HUES64 (cell line): ENCODE data around the gene LDAF1.
"Not testable (repeated sequence)": the region's sequence is repeated elsewhere in the genome, so short reads cannot be mapped to it uniquely, and the experiment has no call there.

Experiments
- H3K27ac ChIP-seq: 2 replicates; pipeline ENCODE4 v1.7.0; 2013; ENCODE audit warnings: low read depth, low read length, inconsistent platforms
- H3K27me3 ChIP-seq: 2 replicates; pipeline ENCODE4 v1.6.1; 2013; ENCODE audit warnings: mild to moderate bottlenecking, low read length; ENCODE audit not compliant: insufficient read depth
- H3K36me3 ChIP-seq: 2 replicates; pipeline ENCODE4 v1.6.1; 2013; ENCODE audit warnings: mild to moderate bottlenecking, low read length; ENCODE audit not compliant: insufficient read depth
- H3K4me1 ChIP-seq: 2 replicates; pipeline ENCODE4 v1.6.1; 2013; ENCODE audit warnings: mild to moderate bottlenecking, low read length, moderate library complexity; ENCODE audit not compliant: insufficient read depth
- H3K4me3 ChIP-seq: 2 replicates; pipeline ENCODE4 v1.5.1; 2013; ENCODE audit warnings: mild to moderate bottlenecking, low read length, moderate library complexity
- H3K9ac ChIP-seq: 2 replicates; pipeline ENCODE4 v1.6.1; 2013; ENCODE audit warnings: mild to moderate bottlenecking, low read depth, low read length
- H3K9me3 ChIP-seq: 2 replicates; pipeline ENCODE4 v1.6.1; 2013; ENCODE audit warnings: low read depth, low read length; ENCODE audit not compliant: insufficient read depth
- WGBS: fragments of 150-250, 120-280 bp; methylation state at CpG from one replicate; pipeline ENCODE4 v1.1.7; 2013; ENCODE audit warnings: missing lambda C conversion rate; 5-methylcytosine and 5-hydroxymethylcytosine counted together

LDAF1 gene

DNA sequence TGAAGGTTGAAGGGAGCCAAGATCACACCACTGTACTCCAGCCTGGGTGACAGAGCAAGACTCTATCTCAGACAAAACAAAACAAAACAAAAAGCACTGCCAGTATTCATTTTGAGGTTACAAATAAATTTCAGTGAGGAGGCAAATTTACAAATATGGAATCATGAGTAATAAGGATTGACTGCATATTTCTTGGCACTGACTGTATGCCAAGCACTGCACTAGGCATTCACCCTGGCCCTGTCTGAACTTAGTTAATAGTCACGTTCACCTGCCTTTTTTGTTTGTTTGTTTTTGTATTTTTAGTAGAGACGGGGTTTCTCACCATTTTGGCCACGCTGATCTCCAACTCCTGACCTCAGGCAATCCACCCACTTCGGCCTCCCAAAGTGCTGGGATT is 5.1 kb downstream of the LDAF1 start:
- H3K9me3 ChIP-seq = no peaks in the 10 kb centered on the region
- no peak overlapping the region for H3K9ac ChIP-seq
- peaks cover 5% of the 10 kb centered on the region; the same call in 1 of the 2 replicates for H3K4me1 ChIP-seq
- no peak overlapping the region for H3K4me3 ChIP-seq
- 93% methylated on average over 4 of the region's 4 CpGs for WGBS
- H3K27ac ChIP-seq = no peak overlapping the region
- H3K27me3 ChIP-seq = no peaks in the 10 kb centered on the region
- H3K36me3 ChIP-seq = peaks cover 70% of the 10 kb centered on the region

DNA sequence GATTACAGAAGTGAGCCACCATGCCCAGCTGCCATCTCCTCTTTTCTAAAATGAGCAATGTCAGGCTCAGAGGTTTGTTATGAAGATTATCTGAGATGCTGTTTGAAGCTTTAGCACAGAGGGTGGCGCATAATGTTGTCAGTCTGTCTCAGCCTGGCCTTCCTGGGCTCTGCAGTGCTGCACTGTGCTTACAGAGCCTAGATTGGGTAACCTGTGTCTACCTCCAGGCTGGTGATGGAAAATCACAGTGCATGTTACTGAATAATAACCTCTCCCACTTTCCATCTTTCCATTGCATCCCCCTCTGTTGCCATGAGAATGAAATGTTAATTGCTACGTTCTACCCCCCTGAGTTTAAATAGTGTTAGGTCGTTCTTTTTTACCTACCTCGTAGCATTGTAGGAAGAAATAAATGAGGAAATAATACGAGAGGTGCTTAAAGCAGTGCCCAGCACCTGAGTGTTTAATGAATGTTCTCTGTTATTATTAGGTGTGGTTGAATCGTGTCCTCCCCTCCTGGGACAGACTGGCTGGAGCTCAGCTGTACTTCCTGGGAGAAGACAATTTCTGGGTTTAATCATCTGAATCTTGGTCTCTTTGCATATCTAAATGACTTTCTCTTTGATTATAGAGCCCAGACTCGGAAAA is 6.2 kb downstream of the LDAF1 start:
- Histone ChIP-seq H3K4me1 (peaks cover 5% of the 10 kb centered on the region; the same call in 1 of the 2 replicates), H3K36me3 (peaks cover 78% of the 10 kb centered on the region)
- 94% methylated on average over 7 of the region's 7 CpGs for WGBS

DNA sequence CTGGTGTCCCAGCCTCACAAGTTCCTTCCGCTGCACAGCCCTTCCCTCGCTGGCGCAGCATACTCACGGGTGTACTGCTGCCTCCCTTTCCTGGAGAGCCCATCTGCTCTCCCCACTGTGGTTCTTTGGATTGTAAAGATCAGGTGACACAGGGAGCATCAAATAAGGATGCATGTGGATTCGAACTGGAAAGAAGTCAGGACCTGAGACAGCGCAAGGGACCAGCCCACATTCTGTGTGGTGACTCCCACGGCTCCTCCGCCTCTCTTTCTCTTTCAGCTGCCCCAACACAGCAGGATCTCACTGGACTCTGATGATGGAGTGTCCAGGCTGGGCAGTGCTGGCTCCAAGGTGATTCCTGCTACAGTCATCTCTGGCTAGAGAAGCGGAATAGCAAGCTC is 8.1 kb downstream of the LDAF1 start:
- H3K27ac ChIP-seq = no peak overlapping the region
- peaks cover 83% of the 10 kb centered on the region for H3K36me3 ChIP-seq
- no peaks in the 10 kb centered on the region for H3K4me1 ChIP-seq
- H3K27me3 ChIP-seq = no peaks in the 10 kb centered on the region
- H3K9ac ChIP-seq = no peak overlapping the region
- no peak overlapping the region for H3K4me3 ChIP-seq
- WGBS = 95% methylated on average over 9 of the region's 9 CpGs
- H3K9me3 ChIP-seq = no peaks in the 10 kb centered on the region

More for the DNA sequence above, 6.2 kb downstream of the LDAF1 start:
- Histone ChIP-seq H3K9ac (no peak overlapping the region), H3K27me3 (no peaks in the 10 kb centered on the region), H3K9me3 (no peaks in the 10 kb centered on the region), H3K4me3 (no peak overlapping the region), H3K27ac (no peak overlapping the region)

DNA sequence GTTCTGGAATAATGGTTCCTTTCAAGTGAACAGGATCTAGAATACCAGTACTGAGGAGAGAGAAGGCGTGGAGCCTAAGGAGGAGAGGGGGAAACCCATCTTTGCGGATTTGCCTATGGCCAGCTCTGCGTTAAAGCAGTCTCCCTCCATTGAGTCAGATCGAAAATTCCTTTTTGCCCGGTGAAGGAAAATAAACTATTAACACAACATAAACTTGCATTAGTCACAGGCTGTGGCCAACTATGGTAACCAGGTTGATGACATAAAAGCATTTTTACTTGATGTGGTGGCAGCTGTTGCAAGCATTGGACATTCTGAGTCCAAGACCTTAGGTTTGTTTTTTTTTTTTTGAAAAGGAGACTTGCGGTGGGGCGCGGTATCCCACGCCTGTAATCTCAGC is 8.9 kb downstream of the LDAF1 start:
- Histone ChIP-seq H3K9me3 (no peaks in the 10 kb centered on the region), H3K36me3 (peaks cover 83% of the 10 kb centered on the region), H3K4me3 (no peak overlapping the region), H3K9ac (no peak overlapping the region), H3K27ac (no peak overlapping the region), H3K4me1 (no peaks in the 10 kb centered on the region), H3K27me3 (no peaks in the 10 kb centered on the region)
- WGBS = 96% methylated on average over 9 of the region's 9 CpGs

DNA sequence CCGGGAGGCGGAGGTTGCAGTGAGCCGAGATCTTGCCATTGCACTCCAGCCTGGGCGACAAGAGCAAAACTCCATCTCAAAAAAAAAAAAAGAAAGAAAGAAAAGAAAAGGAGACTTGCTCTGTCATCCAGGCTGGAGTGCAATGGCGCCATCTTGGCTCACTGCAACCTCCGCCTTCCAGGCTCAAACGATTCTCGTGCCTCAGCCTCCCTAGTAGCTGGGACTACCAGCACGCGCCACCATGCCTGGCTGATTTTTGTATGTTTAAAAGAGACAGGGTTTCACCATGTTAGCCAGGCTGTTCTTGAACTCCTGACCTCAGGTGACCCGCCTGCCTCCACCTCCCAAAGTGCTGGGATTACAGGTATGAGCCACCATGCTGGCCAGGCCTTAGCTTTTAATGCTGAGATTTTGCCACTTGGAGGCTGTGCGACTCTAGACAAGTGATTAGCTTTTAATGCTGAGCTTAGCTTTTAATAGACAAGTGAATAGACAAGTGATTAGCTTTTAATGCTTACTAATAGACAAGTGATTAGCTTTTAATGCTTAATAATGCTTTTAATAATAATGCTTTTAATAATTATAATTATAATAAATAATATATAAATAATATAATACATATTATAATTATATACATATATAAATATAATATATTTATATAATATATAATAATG is 9.6 kb downstream of the LDAF1 start:
- no peaks in the 10 kb centered on the region for H3K27me3 ChIP-seq
- H3K4me3 ChIP-seq = no peak overlapping the region
- H3K9me3 ChIP-seq = no peaks in the 10 kb centered on the region
- WGBS = 97% methylated on average over 10 of the region's 12 CpGs
- H3K4me1 ChIP-seq = no peaks in the 10 kb centered on the region
- H3K9ac ChIP-seq = no peak overlapping the region
- no peak overlapping the region for H3K27ac ChIP-seq
- peaks cover 83% of the 10 kb centered on the region for H3K36me3 ChIP-seq

DNA sequence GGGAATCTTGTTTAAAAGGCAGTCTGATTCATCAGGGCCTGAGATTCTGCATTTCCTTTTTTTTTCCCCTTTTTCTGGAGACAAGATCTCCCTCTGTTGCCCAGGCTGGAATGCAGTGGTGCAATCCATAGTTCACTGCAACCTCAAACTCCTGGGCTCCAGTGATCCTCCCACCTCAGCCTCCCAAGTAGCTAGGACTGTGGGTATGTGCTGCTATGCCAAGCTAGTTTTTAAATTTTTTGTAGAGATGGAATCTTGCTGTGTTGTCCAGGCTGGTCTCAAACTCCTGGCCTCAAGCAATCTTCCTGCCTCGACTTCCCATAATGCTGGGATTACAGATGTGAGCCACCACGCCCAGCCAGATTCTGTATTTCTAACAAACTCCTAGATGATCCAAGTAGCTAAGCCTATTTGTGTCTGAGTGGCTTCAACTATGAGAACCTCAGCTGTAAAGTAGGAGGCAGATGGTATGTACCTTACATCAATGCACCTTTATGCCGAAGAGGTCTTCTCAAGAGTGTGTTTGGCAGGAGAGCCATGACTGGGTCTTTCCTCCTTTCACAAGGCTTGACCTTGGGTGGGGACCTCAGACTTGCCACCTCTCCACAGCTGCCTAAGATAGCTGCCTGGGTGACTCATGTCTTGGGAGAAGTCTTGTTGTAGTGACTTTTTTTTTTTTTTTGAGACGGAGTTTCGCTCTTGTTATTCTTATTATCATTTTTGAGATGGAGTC is 10.9 kb downstream of the LDAF1 start:
- no peaks in the 10 kb centered on the region for H3K9me3 ChIP-seq
- no peak overlapping the region for H3K9ac ChIP-seq
- no peak overlapping the region for H3K4me3 ChIP-seq
- H3K27ac ChIP-seq = no peak overlapping the region
- H3K4me1 ChIP-seq = no peaks in the 10 kb centered on the region
- H3K27me3 ChIP-seq = no peaks in the 10 kb centered on the region
- WGBS = 97% methylated on average over 5 of the region's 5 CpGs
- H3K36me3 ChIP-seq = peaks cover 82% of the 10 kb centered on the region

DNA sequence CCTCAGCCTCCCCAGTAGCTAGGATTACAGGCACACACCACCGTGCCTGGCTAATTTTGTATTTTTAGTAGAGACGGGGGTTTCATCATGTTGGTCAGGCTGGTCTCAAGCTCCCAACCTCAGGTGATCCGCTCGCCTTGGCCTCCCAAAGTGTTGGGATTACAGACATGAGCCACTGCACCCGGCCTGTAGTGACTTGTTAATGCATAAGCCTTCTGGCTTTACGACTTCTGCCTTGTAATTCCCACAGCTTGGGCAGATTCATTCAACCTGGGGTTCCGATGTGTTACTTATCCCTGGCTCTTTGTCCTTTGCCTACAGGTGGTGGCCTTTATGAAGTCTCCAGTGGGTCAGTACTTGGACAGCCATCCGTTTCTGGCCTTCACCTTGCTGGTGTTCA is 11.6 kb downstream of the LDAF1 start:
- not testable (repeated sequence) for H3K27me3 ChIP-seq, H3K4me3 ChIP-seq, H3K9ac ChIP-seq, H3K4me1 ChIP-seq, H3K9me3 ChIP-seq, H3K27ac ChIP-seq
- 94% methylated on average over 8 of the region's 8 CpGs for WGBS
- H3K36me3 ChIP-seq = peaks cover 82% of the 10 kb centered on the region

DNA sequence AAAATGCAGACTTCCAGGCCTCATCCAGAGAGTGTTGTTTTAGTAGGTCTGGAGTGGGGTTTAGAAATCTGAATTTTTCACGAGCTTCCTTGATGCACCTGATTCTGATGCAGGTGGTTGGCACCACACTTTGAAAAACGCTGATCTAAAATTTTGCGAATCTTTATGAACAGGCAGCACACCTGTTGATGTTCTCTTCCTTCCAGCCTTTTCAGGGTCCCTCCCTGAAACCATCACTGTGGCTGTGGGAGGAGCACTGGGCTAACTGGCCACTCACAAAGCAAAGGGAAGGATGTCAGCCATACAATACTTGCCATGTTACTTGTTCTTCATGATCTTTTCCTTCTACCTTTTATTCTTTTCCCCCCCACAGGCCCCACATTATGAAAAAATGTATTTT is 14.2 kb downstream of the LDAF1 start:
- H3K27ac ChIP-seq = no peak overlapping the region
- H3K9me3 ChIP-seq = no peaks in the 10 kb centered on the region
- H3K4me1 ChIP-seq = no peaks in the 10 kb centered on the region
- H3K36me3 ChIP-seq = peaks cover 81% of the 10 kb centered on the region
- H3K9ac ChIP-seq = no peak overlapping the region
- no peaks in the 10 kb centered on the region for H3K27me3 ChIP-seq
- WGBS = 96% methylated on average over 3 of the region's 3 CpGs
- H3K4me3 ChIP-seq = no peak overlapping the region

DNA sequence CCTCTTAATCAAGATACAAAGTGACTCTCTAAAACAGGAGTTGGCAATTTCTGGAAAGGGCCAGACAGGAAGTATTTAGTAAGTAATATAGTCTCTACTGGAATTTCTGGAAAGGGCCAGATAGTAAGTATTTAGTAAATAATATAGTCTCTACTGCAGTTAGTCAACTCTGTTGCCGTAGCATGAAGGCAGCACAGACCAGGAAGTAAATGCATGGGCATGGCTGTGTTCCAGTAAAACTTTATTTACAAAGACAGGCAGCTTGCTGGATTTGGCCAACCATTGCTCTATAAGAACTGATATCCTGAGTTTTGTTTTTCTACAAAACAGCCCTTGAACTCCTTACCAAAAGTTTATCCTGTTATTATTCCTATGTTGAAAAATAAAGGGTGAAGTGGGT is 16.9 kb downstream of the LDAF1 start:
- Histone ChIP-seq H3K4me3 (no peak overlapping the region), H3K9ac (no peak overlapping the region), H3K9me3 (0 out of 2 replicates have a peak, but pooled peaks cover 3% of the 10 kb centered on the region), H3K4me1 (no peaks in the 10 kb centered on the region), H3K36me3 (peaks cover 93% of the 10 kb centered on the region), H3K27ac (no peak overlapping the region), H3K27me3 (no peaks in the 10 kb centered on the region)
- 96% methylated on average over 1 of the region's 1 CpG for WGBS

DNA sequence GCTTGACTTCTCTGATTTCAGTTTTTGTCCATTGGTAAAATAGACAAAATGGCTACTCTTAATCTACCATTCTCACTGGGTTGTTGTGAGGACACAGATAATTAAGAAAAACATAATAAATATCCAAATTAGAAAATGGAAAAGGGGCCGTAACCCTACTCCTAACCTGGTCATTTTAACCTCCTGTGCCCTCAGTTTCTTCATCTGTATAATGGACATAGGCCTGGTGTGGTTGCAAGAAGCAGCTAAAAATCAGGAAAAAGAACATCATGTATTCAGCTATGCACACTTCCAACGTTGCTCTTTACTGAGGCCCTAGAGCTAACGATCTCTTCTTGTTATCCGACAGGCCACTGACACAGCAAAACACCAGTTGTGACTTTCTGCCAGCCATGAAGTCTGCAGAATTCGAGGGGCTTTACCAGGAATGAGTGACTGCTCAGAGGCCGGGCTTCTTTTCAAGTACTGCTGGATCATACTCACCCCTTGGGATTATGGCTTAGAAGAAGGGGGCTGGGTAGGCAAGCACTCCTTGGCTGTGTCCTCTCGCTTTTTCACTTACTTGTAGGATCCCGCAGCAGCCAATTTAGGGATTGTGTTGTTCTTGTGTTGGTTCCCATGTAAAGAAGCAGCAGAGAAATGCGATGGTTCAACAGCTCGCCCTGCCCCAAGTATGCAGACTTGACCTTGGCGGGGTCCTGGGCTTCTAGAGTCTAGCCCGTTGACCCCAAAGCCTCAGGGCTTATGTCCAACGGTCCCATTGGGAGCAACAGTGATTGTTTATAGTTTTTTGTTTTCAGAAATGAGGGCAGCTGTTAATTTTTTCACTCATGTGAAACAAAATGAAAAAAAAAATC is 20.9 kb downstream of the LDAF1 start:
- Histone ChIP-seq H3K4me3 (no peak overlapping the region), H3K27me3 (no peaks in the 10 kb centered on the region), H3K36me3 (peaks cover 77% of the 10 kb centered on the region), H3K27ac (no peak overlapping the region), H3K9ac (no peak overlapping the region), H3K4me1 (no peaks in the 10 kb centered on the region), H3K9me3 (peaks cover 22% of the 10 kb centered on the region)
- 93% methylated on average over 12 of the region's 13 CpGs for WGBS

DNA sequence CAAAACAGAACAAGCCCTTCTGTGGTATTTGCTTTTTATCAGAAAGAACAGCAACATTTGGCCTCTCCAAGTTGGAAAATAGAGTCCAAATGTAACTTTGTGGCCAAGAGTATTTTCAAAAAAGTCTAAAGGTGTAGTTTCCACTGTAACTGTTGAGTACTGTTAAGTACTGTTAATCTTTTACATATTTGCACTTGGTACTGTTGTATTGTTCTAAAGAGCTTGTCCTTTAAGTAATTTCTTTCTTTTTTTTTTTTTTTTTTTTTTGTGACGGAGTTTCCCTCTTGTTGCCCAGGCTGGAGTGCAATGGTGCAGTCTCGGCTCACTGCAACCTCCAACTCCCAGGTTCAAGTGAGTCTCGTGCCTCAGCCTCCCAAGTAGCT is 21.5 kb downstream of the LDAF1 start:
- Histone ChIP-seq H3K9me3 (peaks cover 22% of the 10 kb centered on the region), H3K4me1 (no peaks in the 10 kb centered on the region), H3K36me3 (peaks cover 70% of the 10 kb centered on the region), H3K27ac (no peak overlapping the region), H3K27me3 (no peaks in the 10 kb centered on the region), H3K4me3 (no peak overlapping the region), H3K9ac (no peak overlapping the region)
- WGBS = 96% methylated on average over 3 of the region's 3 CpGs
